Measurements from ENCODE around the gene GREB1.
"Not testable (repeated sequence)": the region's sequence is repeated elsewhere in the genome, so short reads cannot be mapped to it uniquely, and the experiment has no call there.

GREB1 gene

GRCh38 chr2:11640132-11640531 is 106.3 kb downstream of the GREB1 start:
- no peak for DNase-seq (ENCODE audit: low spot score)

GRCh38 chr2:11642972-11643371 is 109.1 kb downstream of the GREB1 start:
- DNase-seq (ENCODE audit: low spot score) = no peak

DNA sequence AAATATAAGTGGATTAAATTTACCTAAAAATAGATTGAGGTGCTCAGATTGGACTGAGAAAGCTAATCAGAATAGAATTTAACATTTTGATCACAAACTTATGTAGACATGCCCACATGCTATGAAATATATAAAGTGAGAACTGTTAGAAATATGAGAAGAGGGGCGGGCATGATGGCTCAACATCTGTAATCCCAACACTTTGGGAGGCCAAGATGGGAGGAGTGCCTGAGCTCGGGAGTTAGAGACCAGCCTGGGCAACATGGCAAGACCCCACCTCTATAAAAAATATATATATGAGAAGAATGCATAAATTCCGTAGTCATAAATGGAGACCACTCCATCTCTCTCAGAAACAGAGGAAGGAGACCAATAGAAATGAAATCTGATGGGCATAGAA is 110.4 kb downstream of the GREB1 start:
- no peak for DNase-seq (ENCODE audit: low spot score)

DNA sequence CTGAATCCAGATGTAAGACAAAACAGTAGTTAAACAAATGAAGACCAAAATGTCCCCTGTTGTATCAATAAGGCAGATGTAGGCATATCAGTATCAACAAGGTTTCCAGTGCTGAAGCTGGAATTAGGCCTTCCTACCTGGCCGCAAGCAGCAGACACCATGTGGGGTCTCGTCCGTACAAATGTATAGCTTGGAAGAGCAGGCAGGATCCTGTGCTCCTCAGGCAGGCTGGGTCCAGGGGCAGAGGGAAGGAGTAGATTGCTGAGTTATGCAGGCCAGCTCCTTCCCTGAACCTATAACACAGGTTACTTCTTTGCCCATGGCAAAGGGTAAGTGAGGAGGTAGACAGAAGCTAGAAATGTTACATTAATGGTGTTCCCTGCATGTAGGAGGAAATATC is 112.7 kb downstream of the GREB1 start:
- no peak for DNase-seq (ENCODE audit: low spot score)

- no peak for DNase-seq (ENCODE audit: low spot score)
Observed at GRCh38 chr2:11647834-11648600, 114.2 kb downstream of the GREB1 start.

DNA sequence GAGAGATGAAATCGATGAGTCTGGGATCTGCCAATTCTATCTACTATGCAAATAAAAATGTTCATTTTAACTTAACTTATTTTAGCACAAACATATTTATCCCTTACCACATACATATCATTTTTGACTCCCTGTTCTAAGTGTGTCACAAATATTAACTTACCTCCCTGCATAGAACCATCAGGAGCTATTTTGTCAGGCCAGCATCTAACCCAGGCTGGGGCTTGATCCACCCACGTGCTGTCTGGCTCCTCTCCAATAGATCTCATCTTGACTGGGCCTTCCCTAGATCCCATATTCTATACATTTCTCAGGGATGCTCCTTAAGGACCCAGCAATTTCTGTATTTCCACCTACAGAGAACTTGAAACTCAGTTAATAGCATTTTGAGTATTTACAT is 115.2 kb downstream of the GREB1 start:
- no peak for DNase-seq (ENCODE audit: low spot score)

- no peak for DNase-seq (ENCODE audit: low spot score)
Observed at GRCh38 chr2:11651856-11652548, 118.2 kb downstream of the GREB1 start.

GRCh38 chr2:11652553-11652952 is 118.7 kb downstream of the GREB1 start:
- DNase-seq (ENCODE audit: low spot score) = no peak

- no peak for DNase-seq (ENCODE audit: low spot score)
Observed at GRCh38 chr2:11655495-11655894, 121.7 kb downstream of the GREB1 start.

- no peak for DNase-seq (ENCODE audit: low spot score)
Observed at GRCh38 chr2:11656252-11656651, 122.4 kb downstream of the GREB1 start.

DNA sequence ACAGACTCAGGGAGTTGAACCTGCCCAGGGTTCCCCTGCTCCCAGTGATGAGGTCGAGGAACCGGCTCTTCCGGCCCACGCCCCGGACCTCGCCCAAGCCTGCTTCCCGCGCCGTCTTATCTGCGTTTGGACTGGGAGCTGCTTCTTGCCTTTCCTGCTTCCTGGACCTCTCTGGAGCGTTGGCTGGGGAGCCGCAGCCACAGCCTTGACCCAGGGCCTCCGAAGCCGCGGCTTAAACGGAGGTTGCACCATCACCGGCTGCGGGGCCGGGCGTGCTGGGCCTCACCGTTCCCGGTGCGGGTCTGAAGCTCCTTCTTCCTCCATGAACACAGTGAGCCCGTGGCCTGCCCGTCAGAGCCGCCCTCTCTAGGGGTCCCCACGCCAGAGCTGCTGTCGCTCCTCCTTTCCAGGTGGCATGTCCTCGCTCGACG is 122.8 kb downstream of the GREB1 start:
- no peak for DNase-seq (ENCODE audit: low spot score)

DNA sequence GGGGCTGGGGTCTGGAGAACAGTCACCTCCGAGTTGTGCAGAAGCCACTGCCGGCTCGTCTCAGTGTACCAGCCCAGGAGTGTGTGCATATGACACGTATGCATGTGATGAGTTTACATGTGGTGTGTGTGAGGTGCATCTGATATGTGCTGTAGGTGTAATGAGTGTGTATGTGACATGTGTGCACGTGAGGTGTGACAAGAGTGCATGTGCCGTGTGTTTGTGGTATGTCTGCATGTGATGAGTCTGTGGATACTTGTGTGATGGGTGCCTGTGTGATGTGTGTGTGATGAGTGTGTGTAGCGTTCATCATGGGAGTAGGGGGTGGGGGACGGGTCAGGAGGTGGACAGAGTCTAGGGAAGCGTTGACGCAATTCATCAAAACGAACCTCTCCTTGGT is 123.3 kb downstream of the GREB1 start:
- no peak for DNase-seq (ENCODE audit: low spot score)

DNA sequence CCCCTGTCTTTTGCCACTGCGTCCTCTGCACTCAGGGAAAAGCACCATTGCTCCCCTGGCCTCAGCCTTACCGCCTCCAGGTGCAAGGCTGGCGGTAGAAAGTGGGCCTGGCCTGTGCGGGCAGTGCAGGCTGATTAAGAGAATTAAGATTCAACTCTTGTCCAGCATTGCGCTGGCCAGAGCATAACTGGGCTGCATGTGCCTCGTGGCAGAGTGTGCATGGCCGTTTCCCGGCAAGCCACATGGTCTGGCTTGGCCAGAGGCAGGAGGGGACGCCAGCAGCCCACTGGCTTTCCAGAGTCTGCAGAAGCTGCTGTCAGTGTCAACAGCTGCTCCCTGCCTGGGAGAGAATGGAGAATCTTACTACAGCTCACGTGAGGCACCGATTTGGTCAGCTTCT is 123.8 kb downstream of the GREB1 start:
- no peak for DNase-seq (ENCODE audit: low spot score)

GRCh38 chr2:11658208-11659114 is 124.6 kb downstream of the GREB1 start:
- peak; percentile 61 for DNase-seq (ENCODE audit: low spot score)

DNA sequence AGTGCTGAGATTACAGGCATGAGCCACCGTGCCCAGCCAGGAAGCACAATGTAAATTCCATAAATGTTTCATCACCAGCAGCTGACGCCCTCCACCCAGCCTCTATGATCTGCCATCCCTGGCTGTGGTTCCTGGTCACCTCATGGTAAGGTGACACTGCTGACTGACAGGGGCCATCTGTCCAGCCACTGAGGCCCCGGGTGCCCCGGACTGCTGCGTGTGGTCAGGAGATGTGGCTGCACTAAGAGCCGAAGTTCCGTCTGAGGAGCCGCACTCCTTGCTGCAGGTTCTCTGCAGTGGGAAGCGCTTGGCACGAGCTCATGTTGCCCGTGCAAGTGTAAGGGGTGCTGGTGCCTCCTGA is 125.2 kb downstream of the GREB1 start:
- peak; percentile 41 for DNase-seq (ENCODE audit: low spot score)

GRCh38 chr2:11659851-11660250 is 126.0 kb downstream of the GREB1 start:
- DNase-seq (ENCODE audit: low spot score) = no peak

DNA sequence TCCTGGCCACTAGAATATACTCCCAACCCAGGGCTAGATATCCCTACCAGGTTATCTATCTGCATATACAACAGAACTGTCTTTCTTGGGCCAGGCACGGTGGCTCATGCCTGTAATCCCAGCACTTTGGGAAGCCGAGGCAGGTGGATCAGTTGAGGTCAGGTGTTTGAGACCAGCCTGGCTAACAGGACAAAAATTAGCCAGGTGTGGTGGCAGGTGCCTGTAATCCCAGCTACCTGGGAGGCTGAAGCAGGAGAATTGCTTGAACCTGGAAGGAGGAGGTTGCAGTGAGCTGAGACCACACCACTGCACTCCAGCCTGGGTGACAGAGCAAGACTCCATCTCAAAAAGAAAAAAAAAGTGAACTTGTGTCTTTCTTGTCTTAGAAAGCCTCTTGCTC is 126.6 kb downstream of the GREB1 start:
- not testable (repeated sequence) for DNase-seq (ENCODE audit: low spot score)

GRCh38 chr2:11661891-11662435 is 128.1 kb downstream of the GREB1 start:
- DNase-seq (ENCODE audit: low spot score) = no peak

DNA sequence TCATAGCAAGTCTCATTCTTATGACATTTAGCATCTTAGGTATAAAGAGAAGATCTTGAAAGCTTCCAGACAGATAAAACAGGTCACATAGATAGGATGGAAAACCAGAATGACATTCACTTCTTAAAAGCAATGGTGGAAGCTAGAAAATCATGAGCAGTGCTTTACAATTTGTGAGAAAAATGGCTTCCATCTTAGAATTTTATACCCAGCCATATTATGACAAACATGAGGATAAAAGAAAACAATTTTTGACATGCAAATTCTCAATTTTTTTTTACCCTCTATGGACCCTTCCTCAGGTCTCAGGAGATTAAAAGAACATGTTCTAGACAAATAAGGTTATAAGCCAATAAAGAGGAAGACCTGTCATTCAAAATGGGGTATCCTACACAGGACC is 129.0 kb downstream of the GREB1 start:
- no peak for DNase-seq (ENCODE audit: low spot score)

DNA sequence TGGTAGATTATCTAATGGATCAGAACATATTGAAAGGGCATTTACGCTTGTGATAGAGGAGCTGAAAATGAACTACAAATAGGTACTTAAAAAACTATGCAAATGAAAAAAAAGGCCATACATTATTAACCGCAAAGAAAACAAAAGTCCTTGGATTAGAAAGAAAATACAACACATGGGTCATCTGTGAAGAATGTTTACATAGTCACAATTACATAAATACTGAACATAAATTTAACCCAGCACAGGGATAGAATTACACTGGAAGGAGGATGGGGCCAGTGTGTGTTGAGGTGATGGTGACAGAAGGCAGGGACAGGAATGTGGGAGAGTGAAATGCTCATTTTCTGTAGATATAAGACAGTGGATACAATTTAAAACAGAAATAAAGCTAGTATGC is 129.6 kb downstream of the GREB1 start:
- no peak for DNase-seq (ENCODE audit: low spot score)

GRCh38 chr2:11665028-11665427 is 131.2 kb downstream of the GREB1 start:
- DNase-seq (ENCODE audit: low spot score) = no peak
